G401.6 (cell line): Measurements from ENCODE around the gene SAMD10.
"Not testable (repeated sequence)": the region's sequence is repeated elsewhere in the genome, so short reads cannot be mapped to it uniquely, and the experiment has no call there.

ENCODE experiments used
- FAIRE-seq: peaks from 2 replicates; lab custom pipeline; 2012; peaks lifted over from hg19 to GRCh38; lab: Jason Lieb, UNC

Gene SAMD10

DNA sequence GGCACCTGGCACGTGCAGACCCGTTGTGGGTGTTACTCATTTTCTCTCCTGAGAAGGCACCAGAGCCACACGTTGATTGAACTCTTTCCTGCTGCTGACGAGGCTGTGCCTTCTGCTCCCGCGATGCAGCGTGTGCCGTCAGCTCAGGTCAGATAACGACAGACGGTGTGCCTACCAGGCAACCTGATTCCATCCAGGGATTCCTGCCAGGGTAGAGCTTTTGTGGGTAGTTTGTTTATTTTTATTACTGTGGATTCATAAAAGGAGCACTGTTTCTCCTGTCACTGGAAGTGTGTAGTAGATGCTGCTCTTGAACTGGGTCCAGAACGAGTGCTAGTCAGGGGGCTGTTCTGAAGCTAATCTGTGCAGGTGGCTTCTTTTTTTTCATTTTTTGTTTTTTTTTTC, 22.2 kb upstream of the SAMD10 start:
- no peak for FAIRE-seq

- no peak for FAIRE-seq
Observed at GRCh38 chr20:64000906-64001305, 21.5 kb upstream of the SAMD10 start.

GRCh38 chr20:63982937-63983336, 3.5 kb upstream of the SAMD10 start:
- FAIRE-seq = no peak

- FAIRE-seq = peak; percentile 85
Observed at GRCh38 chr20:63980806-63981728, 1.6 kb upstream of the SAMD10 start, which contains the start of gene PRPF6. Gene PRPF6 (plus strand): TSS chr20:63981132. CDS start chr20:63981246, 114 bp downstream.

DNA sequence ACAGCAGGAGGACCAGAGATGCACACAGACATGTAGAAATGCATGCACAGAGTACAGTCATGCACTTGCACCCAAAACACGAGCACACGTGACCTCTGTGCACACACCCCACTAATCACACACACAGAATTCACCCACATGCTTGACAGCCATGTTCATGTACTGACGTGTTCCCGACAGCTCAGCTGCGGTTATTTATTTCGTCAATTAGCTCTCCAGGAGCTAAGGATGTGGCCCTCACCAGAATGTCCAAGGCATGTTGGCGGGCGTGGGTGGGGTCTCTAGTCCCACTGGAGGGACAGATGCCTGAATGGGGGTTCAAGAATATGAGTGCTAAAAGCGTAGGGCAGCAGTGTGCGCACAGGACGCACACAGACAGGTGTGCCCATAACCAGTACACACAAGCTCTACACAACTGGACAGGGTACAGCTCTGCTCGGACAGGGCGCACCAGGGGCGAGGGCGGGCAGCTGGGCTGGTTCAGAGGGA, 919 bp upstream of the SAMD10 start:
- no peak for FAIRE-seq

- no peak for FAIRE-seq
Observed at GRCh38 chr20:63979229-63979556, 249 bp downstream of the SAMD10 start.

DNA sequence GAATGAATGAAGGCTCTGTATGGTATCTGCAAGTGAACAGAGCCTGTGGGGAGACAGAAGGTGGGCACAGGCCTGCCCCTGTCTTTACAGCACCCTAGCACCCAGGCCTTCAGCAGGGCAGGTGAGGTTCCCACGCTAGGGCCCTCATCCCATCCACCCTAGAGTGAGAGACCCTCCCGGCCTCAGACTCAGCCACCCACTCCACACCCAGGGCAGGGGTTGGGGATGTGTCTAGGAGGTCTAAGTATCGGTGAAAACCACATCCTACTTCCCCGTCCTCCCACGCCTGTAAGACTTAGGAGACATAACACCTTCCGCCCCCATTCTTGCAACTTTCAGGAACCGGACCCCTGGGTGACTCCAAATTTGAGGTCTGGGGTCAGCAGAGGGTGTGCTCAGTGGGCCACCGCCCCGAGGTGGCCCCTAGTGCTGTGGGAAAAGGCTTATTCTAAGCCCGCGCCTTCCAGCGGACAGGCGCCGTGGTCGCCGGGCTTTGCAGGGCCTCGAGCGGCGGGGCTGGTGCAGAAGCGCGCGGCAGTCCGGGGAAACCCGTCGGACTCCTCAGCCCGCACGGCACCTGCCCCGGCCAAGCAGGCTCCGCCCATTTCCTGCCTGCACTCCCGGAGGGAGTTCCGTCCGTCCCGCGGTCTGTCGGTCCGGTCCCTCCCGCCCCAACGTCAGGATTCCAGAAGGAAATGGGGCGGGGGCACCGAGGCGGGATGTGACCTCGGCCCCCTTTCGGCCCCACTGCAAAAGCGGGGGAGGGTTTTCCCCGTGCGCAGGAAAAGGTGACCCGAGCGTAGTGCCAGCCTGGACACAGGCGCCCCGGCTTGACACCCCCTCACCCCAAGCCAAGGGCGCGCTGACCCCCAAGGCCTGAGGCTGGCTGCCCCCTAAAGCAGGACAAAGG, 868 bp downstream of the SAMD10 start:
- FAIRE-seq = no peak

- no peak for FAIRE-seq
Observed at GRCh38 chr20:63977739-63978276, 1.6 kb downstream of the SAMD10 start.

DNA sequence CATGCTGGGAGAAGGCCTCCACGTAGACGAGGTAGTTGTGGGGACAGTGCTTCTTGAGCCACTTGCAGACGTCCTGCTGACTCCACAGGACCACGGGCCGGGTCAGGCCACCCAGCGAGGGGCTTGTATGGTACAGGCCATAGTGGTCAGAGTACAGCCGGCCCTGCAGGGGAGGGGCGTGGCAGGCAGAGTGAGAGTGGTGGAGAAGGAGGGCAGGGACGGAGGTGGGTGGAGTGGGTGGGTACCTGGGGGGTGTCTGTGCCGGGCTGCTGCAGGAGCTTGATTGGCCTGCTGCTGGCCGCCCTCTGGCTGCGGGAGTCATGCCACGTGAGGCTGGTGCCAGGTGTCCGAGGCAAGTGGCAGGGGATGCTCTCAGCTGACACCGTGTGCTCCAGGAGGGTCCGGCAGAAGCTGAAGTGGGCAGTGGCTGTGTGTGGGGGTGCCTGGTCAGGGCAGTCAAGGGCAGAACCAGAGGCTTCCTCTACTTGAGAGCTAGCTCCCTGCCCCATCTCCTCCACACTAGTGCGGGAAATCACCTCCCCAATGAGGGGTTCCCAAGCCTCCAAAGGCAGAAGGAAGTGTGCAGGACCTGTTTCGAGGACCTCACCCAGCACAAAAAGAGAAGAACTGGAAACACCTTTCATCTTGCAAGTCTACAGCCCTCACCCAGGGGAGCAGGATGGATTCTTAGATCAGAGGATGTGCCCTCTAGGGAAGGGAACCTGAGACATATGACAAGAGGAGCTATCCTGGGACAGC, 2.3 kb downstream of the SAMD10 start:
- no peak for FAIRE-seq

DNA sequence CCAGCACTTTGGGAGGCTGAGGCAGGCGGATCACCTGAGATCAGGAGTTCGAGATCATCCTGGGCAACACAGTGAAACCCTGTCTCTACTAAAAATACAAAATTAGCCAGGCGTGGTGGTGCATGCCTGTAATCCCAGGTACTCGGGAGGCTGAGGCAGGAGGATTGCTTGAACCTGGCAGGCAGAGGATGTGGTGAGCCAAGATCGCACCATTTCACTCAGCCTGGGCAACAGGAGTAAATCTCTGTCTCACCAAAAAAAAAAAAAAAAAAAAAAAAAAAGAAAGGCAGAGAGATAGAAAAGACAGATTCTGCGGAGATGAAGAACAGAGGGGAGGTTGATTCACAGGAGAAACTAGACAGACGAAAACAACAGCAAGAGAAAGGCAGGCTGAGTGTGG, 2.9 kb downstream of the SAMD10 start:
- FAIRE-seq = not testable (repeated sequence)

DNA sequence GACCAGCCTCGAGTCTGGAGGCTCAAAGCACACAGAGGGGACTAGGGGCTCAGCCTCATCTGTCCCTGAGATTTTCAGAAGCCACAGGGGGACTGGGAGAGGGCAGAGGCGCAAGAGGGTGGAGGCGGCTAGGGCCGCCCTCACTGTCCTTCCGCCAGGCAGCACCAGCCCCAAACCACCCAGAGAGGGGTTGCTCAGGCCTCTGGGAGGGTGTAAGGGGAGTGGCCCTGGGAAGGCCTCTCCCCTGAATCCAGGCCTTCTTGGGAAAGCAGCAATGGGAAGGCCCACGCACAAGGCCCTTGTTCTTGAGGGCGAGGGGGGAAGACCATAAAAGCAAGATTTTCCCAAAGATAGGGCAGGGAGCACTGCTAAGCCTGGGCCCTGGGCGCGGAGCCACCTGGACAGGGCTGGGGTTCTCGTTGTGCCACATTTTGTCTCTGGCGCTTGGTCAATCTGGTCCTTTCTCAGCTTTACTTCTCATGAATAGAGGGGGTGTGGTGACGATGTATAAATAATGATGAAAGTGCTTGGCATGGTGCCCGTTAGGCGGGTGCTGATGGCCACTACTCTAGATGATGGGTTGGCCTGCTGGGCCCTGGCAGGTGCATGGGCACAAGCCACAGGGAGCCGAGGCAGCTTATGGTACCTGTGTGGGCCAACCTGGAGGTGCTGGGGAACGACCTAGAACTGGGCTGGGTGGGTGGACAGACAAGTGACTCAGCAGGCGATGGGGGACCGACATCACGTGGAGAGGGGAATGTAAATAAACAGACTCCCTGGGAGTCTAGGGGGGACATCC, 4.8 kb downstream of the SAMD10 start:
- FAIRE-seq = no peak

GRCh38 chr20:63973636-63974401, 5.6 kb downstream of the SAMD10 start:
- FAIRE-seq = peak; percentile 46

GRCh38 chr20:63973160-63973479, 6.3 kb downstream of the SAMD10 start:
- FAIRE-seq = no peak

DNA sequence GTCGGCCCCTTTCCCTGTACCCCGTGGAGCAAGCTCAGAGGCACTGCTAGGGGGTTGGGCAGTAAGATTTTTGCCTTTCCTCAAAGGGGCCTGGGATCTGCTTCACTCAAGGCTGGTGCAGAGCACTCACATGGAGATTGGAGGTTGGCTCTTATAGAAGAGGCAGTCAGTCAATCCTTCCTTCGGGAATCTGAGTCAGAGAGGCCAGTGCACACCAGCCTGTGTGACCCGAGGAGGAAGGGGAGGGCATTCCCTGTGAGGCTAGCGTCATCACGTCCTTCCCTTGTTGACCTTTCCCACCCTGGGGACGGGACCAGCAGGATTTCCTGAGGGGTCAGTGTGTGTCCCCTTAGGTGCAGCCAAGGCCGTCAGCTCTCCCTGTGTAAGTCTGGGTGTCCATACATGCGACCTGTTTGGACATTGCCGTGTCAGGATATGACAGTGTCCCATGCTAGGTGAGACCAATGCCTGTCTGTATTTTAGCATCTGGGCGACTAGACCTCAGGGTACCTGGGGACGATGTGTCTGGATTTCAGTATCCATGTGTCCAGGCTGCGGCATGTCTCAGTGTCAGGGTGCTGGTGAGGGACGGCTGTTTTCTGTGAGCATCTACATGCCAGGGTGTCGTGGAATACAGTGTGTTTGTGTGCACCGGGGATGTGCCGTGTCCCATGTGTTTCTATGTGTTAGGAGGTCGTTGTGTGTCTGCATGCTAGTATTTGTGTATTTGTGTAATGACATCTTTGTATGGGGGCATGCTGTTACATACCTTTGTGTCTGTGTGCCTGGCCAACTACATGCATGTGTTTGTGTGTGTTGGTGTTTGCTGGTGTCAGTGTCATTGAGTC, 6.9 kb downstream of the SAMD10 start:
- FAIRE-seq = no peak

DNA sequence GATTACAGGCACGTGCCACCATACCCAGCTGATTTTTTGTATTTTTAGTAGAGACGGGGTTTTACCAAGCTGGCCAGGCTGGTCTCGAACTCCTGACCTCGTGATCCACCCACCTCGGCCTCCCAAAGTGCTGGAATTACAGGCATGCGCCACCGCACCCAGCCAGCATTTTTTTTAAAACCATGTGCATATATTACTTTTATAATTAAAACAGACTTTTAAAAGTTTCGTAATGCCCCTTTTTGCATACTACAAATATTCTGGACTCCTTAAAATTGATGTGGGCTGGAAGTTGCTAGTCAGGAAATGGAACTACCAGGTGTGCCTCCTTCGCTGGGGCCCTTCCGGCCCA, 7.5 kb downstream of the SAMD10 start:
- FAIRE-seq = not testable (repeated sequence)

DNA sequence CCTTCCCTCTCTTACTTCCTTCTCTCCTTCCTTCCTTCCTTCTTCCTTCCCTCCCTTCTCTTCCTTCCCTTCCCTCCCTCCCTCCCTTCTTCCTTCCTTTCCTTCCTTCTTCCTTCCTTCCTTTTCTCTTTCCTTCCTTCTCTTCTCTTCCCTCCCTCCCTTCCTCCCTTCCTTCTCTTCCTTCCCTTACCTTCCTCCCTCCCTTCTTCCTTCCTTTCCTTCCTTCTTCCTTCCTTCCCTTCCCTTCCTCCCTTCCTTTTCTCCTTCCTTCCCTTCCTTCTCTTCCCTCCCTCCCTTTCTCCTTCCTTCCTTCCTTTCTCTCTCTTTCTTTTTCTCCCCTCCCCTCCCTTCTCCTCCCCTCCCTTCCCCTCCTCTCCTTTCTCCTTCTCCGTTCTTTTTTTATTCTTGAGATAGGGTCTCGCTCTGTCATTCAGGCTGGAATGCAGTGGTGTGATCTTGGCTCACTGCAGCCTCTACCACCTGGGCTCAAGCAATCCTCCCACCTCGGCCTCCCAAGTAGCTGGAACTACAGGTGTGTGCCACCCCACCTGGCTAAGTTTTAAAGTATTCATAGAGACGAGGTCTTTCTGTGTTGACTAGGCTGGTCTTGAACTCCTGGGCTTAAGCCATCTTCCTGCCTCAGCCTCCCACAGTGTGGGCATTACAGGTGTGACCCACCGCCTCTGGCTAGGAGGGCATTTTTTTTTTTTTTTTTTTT, 8.6 kb downstream of the SAMD10 start:
- no peak for FAIRE-seq

DNA sequence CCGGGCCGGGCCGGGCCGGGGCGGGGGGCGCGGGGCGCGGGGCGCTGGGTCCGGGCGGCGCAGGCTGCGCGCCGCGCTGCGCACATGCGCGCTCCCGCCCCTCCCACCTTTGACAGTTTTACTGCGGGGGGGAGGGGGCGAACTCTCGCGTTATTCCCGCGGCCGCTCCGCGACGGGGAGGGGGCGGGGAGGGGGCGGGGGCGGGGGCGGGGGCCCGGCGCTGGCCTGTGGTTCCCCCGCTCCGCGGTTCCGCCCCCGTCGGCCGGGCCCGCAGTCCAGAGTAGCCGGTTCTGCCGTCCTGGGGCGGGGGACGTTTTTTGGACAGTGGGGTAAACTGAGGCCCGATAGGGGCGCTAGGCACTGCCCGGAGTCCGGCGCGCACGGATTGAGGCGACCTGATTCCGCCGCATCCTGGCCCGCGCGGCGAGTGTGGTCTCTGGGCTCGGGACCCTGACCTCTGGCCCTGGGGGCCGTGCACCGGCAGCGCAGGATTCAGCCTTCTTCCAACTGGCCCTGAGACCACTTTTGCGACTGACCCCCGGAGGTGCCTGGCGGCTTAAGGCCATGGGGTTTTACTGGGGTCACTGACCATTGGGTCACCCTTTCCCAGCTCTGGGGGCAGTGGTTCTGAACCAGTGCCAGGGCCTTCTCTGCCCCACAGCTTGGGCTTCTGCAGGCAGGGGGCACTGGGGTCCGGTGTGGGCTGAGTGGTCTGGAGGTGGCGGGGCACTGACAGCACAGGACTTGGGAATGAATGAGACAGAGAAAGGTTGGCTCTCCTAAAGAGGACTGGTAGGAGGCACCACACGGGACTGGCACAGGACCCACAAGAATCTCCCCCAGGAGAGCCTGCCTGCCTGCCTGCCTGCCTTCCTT, 9.4 kb downstream of the SAMD10 start, which contains the start of gene ZNF512B:
TSS of gene ZNF512B (minus strand) at position 93 of the 876 bp plus-strand sequence. CDS start 1,980 bp downstream, outside the sequence.
- no peak for FAIRE-seq
